ENCODE measurements around the gene DGKB.

Gene DGKB

DNA sequence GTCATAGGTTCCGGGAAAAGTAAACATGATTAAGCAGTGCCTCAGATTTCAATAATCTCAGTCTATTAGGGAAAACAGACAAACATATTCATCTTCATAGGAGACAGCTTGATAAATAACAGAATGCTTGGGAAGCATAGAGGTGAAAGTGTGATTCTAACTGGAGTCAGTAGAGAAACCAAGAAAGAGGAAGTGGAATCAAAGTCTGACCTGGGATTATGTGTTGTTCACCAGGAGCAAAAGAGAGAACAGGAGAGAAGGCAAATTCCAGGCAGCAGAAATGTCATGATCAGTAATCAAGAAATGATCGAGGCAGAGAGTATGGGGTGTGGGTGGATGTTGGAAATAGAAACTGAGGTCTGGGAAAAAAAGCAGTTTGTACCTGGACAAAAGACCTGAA lies 43.7 kb downstream of the DGKB start:
- no peak for DNase-seq

- DNase-seq: no peak
Observed at GRCh38 chr7:14858410-14858809, 44.1 kb downstream of the DGKB start.

GRCh38 chr7:14855033-14855794 lies 47.3 kb downstream of the DGKB start:
- no peak for DNase-seq

DNA sequence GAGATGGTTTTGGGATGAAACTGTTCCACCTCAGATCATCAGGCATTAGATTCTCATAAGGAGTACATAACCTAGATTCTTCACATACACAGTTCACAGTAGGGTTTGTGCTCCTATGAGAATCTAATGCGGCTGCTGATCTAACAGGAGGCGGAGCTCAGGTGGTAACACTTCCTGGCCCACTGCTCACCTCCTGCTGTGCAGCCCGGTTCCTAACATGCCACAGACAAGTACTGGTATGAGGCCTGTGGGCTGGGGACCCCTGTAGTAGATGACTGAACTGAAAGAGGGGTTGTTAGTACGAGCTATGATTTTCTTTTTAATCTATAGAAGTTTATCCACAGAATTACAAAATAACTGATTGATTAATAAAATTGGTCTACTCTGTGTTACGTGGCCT lies 48.1 kb downstream of the DGKB start:
- DNase-seq: no peak

DNA sequence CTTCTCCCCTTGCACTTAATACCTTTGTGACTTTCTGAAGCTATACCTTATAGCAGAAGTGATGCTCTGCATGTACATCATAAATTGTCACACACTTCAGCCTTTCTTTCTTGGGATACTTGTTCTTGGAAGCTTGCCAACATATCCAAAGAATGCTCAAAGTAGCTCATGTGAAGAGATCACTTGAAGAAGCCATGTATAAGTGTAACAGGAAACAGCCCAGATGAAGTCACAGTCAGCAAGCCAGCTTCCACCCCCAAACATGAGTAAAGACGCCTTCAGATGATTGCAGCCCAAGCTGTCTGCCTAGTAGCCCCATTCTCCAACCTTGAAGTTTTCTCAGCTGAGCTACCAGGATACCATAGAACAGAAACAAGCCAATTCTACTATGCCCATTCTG lies 50.9 kb downstream of the DGKB start:
- no peak for DNase-seq

DNA sequence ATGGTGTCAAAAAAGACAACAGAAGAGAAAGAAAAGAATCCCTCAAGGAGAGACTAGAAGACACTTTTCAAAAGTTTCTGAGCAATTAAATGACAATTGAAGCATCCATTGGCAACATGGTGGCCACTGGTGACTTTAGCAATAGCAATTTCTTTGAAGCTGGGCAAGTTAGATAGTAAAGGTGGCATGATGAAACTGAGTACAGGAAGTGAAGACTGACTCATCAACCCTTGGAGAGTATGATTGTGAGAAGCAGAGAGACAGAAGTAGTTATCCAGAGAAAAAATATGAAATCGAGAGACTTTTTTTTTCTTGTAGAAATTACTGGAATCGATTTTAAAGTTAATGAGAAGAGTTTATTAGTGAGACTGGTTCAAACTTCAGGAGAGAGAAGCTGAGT lies 52.5 kb downstream of the DGKB start:
- no peak for DNase-seq

GRCh38 chr7:14846405-14846804 lies 56.1 kb downstream of the DGKB start:
- DNase-seq: no peak

DNA sequence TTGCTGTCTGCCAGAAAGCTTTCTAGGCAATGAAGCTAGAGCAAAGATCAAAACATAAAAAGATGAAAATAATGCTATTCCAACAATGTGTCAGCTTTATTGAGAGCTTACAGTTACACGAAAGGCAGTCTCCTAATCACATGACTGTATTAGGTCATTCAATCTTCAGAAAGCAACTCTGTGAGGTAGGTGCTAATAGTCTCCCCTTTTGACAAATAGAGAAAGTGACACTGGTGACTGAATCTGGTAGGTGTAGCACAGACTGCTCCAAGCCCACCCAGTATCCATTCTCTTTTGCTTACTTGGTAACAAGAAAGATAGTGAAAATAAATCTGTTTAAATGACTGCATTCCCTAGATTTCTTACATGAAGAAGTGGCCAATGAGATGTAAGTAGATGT lies 58.8 kb downstream of the DGKB start:
- no peak for DNase-seq

GRCh38 chr7:14842523-14842922 lies 60.0 kb downstream of the DGKB start:
- no peak for DNase-seq

GRCh38 chr7:14841869-14842268 lies 60.7 kb downstream of the DGKB start:
- DNase-seq: no peak

GRCh38 chr7:14841086-14841485 lies 61.5 kb downstream of the DGKB start:
- DNase-seq: no peak

DNA sequence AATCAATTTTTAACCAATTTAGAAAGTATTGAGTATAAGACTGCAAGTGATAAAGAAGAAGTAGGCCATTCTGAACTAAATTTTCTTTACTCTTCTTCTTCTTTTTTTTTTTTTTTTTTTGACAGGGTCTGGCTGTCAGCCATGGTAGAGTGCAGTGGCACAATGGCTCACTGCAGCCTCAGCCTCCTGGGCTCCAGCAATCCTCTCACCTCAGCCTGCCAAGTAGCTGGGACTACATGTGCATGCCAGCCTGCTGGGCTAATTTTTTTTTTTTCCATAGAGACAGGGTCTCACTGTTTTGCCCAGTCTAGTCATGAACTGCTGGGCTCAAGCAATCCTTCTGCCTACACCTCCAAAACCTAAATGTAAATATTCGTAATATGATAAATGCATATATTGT lies 63.2 kb downstream of the DGKB start:
- no peak for DNase-seq

- no peak for DNase-seq
Observed at GRCh38 chr7:14837216-14837615, 65.3 kb downstream of the DGKB start.

- DNase-seq: no peak
Observed at GRCh38 chr7:14836571-14837189, 65.9 kb downstream of the DGKB start.

- DNase-seq: no peak
Observed at GRCh38 chr7:14836006-14836405, 66.5 kb downstream of the DGKB start.

DNA sequence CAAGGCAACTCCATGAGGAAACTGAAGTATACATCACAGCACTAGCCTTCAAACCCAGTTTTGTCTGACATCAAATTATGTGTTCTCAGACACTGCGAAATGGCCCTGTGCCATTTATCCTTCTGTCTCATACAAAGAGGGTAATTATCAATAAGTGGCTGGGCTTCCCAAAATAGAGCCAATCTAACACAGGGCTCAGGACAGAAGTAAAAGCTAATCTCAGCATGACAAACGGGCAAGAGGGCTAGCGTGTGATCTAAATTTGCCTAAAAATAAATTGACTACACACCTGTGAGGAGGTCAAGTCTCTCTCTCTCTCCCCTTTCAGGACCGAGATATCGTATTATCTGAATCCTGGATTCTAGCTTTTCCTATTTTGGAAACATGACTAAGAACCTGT lies 67.2 kb downstream of the DGKB start:
- no peak for DNase-seq

- no peak for DNase-seq
Observed at GRCh38 chr7:14834883-14835282, 67.7 kb downstream of the DGKB start.

GRCh38 chr7:14834456-14834855 lies 68.1 kb downstream of the DGKB start:
- no peak for DNase-seq

DNA sequence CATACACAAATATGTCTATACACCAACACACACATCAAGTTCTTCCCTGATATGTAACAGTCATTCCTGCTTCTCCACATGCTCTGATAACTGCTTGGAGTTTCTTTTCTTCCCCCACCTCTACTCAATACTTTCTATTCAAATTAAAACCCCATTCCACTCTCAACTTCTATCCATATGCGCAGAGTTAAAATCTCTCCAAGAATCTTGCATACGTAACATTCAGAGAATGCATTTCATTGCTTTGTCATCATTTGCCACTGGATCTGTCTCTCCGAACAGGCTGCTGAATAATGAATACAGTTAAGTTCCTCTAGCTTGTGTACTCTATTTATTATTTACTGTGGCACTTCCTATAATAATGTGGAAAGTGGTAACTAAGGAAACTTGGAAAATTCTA lies 68.8 kb downstream of the DGKB start:
- no peak for DNase-seq

DNA sequence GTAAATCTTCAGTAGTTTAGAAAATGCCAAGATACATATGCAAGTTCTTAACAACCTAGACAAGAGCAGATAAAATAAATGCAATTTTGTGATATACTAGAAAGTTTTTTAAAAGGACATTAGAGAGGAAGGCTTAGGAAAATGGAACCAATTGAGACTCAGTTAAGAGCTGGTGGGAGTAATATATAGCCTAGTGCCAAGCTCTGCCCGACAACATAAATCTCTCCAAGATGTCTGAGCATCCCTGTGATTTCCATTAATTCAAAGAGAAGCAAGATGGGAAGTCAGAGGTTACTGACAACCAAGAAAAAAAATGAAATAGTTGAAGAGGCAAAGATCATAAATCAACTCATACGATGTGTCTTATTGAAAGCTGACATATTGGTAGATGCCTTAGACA lies 74.5 kb downstream of the DGKB start:
- DNase-seq: no peak

GRCh38 chr7:14826426-14826825 lies 76.1 kb downstream of the DGKB start:
- DNase-seq: no peak

DNA sequence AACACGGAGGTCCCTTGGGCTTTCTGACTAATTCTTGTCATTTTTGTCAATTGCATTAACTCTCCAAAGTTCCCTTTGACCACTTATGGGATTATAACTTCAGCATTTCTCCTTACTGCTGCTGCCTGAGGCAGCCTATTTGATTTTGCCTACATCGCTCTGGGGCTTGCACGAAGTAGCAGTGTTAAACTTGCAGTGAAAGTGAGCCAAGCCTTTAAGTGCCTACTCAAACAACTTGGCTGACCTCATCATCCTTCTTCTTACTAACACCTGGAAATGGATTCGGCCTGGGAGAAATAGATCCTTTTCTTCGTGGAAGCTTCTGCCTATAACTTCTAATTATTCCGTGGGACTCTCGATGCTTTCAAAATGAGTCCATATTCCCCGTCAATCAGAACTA lies 76.6 kb downstream of the DGKB start:
- DNase-seq: no peak

DNA sequence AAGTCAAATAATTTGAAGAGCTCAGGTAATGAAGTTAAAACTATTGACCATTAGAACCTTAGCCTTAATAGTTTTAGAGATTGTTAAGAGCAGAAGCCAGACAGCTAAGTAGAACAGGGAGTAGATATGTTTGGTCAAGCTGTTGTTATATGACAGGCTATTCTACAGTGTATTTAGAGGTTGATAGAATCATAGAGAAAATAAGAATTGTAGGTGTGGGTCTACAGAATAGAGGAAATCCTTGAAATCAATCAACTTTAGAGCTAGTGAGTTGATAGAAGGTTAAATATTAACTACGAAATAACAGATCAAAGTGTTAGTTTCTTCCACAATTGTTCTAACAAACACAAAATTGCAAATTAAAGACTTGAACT lies 80.1 kb downstream of the DGKB start:
- no peak for DNase-seq

GRCh38 chr7:14821757-14822480 lies 80.6 kb downstream of the DGKB start:
- no peak for DNase-seq
